Mesendoderm (in vitro differentiated cells): ENCODE data around the gene NCK2.

Experiments used
- DNase-seq: peaks from one replicate; pipeline ENCODE4 v3.0.0; 2013
- H2AK5ac ChIP-seq: 2 replicates; pipeline ENCODE4 v1.6.1; 2013; ENCODE audit warnings: low read length, inconsistent platforms
- H2BK120ac ChIP-seq: 2 replicates; pipeline ENCODE4 v1.6.1; 2013; ENCODE audit warnings: low read depth, mild to moderate bottlenecking, low read length, moderate library complexity, mixed read lengths
- H2BK15ac ChIP-seq: replicated peaks from 2 replicates; pipeline ENCODE4 v1.6.1; 2013; ENCODE audit warnings: low read depth, mild to moderate bottlenecking, moderate library complexity
- H2BK5ac ChIP-seq: 2 replicates; pipeline ENCODE4 v1.6.1; 2013; ENCODE audit warnings: low read length, inconsistent platforms
- H3K18ac ChIP-seq: 2 replicates; pipeline ENCODE4 v1.6.1; 2013; ENCODE audit warnings: mild to moderate bottlenecking, low read length, mixed read lengths
- H3K23ac ChIP-seq: one replicate; pipeline ENCODE4 v1.6.1; 2013; ENCODE audit warnings: low read length
- H3K27ac ChIP-seq: 2 replicates; pipeline ENCODE4 v1.5.1; 2013; ENCODE audit warnings: low read depth, mild to moderate bottlenecking, inconsistent platforms, low read length, moderate library complexity
- H3K27me3 ChIP-seq: 2 replicates; pipeline ENCODE4 v1.6.1; 2013; ENCODE audit warnings: low read length, control low read depth, mild to moderate bottlenecking, inconsistent platforms; ENCODE audit not compliant: insufficient read depth, poor library complexity
- H3K36me3 ChIP-seq: 2 replicates; pipeline ENCODE4 v1.6.1; 2013; ENCODE audit warnings: low read length, inconsistent platforms; ENCODE audit not compliant: control insufficient read depth, insufficient read depth
- H3K4ac ChIP-seq: one replicate; pipeline ENCODE4 v1.6.1; 2013; ENCODE audit warnings: low read depth, mild to moderate bottlenecking, low read length, moderate library complexity
- H3K4me1 ChIP-seq: 2 replicates; pipeline ENCODE4 v1.6.1; 2013; ENCODE audit warnings: low read depth, low read length, inconsistent platforms; ENCODE audit not compliant: control insufficient read depth
- H3K4me2 ChIP-seq: 2 replicates; pipeline ENCODE4 v1.6.1; 2013; ENCODE audit warnings: low read length
- H3K4me3 ChIP-seq: 2 replicates; pipeline ENCODE4 v1.5.1; 2013; ENCODE audit warnings: mild to moderate bottlenecking, low read length
- H3K56ac ChIP-seq: one replicate; pipeline ENCODE4 v1.6.1; 2013; ENCODE audit warnings: low read length
- H3K79me1 ChIP-seq: 2 replicates; pipeline ENCODE4 v1.6.1; 2013; ENCODE audit warnings: low read length, inconsistent platforms
- H3K79me2 ChIP-seq: 2 replicates; pipeline ENCODE4 v1.6.1; 2013; ENCODE audit warnings: mild to moderate bottlenecking, low read length; ENCODE audit not compliant: control insufficient read depth, insufficient read depth
- H3K9ac ChIP-seq: 2 replicates; pipeline ENCODE4 v1.6.1; 2013; ENCODE audit warnings: low read length, inconsistent platforms
- H4K5ac ChIP-seq: one replicate; pipeline ENCODE4 v1.6.1; 2013; ENCODE audit warnings: low read length
- H4K8ac ChIP-seq: one replicate; pipeline ENCODE4 v1.6.1; 2013; ENCODE audit warnings: low read depth, mild to moderate bottlenecking, control low read depth, low read length, moderate library complexity
- WGBS: extraction: QIAGEN DNeasy Blood & Tissue Kit; methylation state at CpG from one replicate; pipeline ENCODE4 v1.1.7; 2013; ENCODE audit warnings: low lambda C conversion rate, missing lambda C conversion rate; ENCODE audit not compliant: insufficient coverage; ENCODE audit errors: extremely low coverage; 5-methylcytosine and 5-hydroxymethylcytosine counted together

NCK2 gene

DNA sequence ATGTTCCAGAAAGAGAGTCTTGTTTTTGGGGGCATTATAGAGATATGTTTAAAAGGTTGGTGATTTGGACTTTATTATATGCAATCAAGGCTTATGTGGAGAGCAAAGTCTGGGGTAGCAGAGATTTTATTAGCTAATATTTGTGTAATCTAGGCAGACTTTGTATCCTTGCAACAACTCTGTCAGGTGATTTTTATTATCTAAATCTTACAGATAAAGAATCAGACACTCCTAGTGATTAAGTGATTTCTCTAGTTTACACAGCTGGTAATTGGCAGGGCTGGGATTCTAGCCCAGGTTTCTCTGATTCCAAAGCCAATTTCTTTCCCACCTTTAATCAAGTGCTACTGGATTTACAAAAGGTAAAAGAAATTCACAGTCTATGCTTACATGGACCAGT, 33.3 kb upstream of the NCK2 start:
- Histone ChIP-seq H3K79me1 (no peaks in the 10 kb centered on the region), H3K4ac (no peak overlapping the region), H3K4me2 (no peak overlapping the region), H2BK15ac (no peak overlapping the region), H4K8ac (no peak overlapping the region), H3K27me3 (no peaks in the 10 kb centered on the region), H3K9ac (no peak overlapping the region), H3K56ac (no peak overlapping the region), H3K4me1 (peaks cover 5% of the 10 kb centered on the region), H3K79me2 (no peaks in the 10 kb centered on the region), H2AK5ac (no peak overlapping the region), H2BK120ac (no peak overlapping the region), H4K5ac (no peak overlapping the region), H3K18ac (no peak overlapping the region), H2BK5ac (no peak overlapping the region), H3K23ac (no peak overlapping the region), H3K4me3 (no peak overlapping the region), H3K36me3 (no peaks in the 10 kb centered on the region), H3K27ac (no peak overlapping the region)
- no peak for DNase-seq

DNA sequence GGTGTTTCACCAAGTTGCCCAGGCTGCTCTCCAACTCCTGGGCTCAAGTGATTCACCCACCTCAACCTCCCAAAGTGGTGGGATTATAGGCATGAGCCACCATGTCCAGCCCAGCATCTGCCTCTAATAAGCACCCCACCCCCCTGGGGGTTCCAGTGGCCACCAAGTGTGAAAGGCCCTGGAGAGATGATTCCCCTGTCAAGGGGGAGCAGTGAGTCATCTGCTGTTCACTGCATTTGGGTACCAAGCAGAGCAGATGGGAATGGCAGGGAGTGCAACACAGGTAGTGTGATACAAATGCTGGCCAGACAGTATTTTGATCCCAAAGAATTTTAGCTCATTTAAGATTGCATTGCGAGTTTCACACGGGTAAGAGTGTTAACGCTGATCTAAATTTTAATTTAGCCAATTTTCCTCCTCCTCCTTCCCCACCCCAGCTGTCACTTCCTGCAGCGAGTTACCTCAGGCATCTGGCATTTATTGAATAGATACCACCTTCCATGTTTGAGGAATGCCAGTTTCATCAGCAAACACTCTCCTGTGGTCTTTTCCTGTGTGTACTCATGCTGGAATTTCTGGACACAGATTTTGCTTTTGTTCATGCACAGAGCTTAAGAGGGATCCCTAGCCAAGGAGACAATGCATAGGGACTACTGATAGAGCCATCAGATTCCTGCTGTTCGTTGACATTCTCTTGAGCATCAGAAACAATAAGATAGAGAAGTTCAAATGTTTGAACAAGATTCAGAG, 32.4 kb upstream of the NCK2 start:
- Histone ChIP-seq H3K79me1 (no peaks in the 10 kb centered on the region), H3K9ac (no peak overlapping the region), H2AK5ac (no peak overlapping the region), H2BK15ac (no peak overlapping the region), H3K79me2 (no peaks in the 10 kb centered on the region), H3K4me3 (no peak overlapping the region), H3K4me2 (no peak overlapping the region), H3K4ac (no peak overlapping the region), H3K4me1 (peaks cover 5% of the 10 kb centered on the region), H3K27ac (no peak overlapping the region), H3K18ac (no peak overlapping the region), H3K27me3 (no peaks in the 10 kb centered on the region), H3K56ac (no peak overlapping the region), H3K23ac (no peak overlapping the region), H2BK120ac (no peak overlapping the region), H4K5ac (no peak overlapping the region), H4K8ac (no peak overlapping the region), H2BK5ac (no peak overlapping the region), H3K36me3 (no peaks in the 10 kb centered on the region)
- WGBS = no CpG with 5 or more reads among the region's 5 CpGs
- peak; percentile 75 for DNase-seq

DNA sequence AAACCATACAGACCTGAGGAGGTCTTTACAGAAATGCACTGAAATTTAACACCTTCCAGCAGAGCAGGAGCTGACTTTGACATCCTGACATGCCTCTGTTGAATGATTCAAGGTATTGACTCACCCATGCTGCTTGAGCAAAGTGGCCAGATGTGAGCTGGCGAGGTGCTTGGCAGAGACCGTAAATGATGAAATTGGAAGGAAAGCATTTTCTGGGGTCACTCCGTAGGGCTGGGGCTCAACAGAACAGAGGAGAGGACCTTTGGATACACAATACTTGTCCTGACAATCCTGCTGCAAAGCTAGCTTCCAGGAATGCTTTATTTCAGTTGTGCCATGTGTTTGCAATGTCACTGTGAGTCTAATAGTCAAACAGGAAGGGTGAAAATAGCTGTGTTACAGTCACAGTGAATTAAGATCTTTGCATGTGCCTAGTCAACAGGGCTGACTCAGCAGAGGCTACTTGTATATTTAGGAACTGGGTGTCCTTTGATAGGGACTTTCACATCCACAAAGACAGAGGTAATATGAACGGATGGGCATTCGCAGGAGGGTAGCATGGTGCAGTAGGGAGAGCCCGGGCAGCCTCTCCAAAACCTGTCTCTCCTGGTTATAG, 31.6 kb upstream of the NCK2 start:
- Histone ChIP-seq H2BK5ac (no peak overlapping the region), H3K79me1 (no peaks in the 10 kb centered on the region), H2AK5ac (no peak overlapping the region), H4K8ac (no peak overlapping the region), H3K4me2 (no peak overlapping the region), H2BK15ac (no peak overlapping the region), H3K18ac (peak overlapping the region; percentile 44), H3K4ac (no peak overlapping the region), H3K4me3 (no peak overlapping the region), H3K4me1 (peaks cover 5% of the 10 kb centered on the region), H3K56ac (no peak overlapping the region), H3K79me2 (no peaks in the 10 kb centered on the region), H4K5ac (no peak overlapping the region), H3K23ac (no peak overlapping the region), H3K27ac (no peak overlapping the region), H3K36me3 (no peaks in the 10 kb centered on the region), H3K9ac (no peak overlapping the region), H3K27me3 (no peaks in the 10 kb centered on the region), H2BK120ac (no peak overlapping the region)
- WGBS = no CpG with 5 or more reads among the region's 6 CpGs
- peak; percentile 74 for DNase-seq

DNA sequence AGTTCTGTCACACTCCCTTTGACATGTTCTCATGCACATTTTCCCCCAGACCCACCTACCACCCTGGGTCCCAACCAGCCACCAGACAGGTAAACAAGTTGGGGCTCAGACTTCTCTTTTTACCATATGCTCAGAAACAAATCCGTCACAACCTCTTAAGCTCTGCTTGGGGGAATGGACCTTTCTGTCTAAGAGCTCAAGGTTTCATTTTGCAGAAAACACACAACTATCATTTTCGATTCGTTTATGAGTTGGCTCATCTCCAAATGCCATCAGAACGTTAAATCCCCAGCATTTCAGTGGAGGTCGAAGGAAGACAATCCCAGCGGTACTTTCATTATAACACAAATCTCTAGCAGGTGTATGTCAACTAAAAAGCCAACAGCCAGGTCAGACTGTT, 30.6 kb upstream of the NCK2 start:
- no peaks in the 10 kb centered on the region for H3K79me1 ChIP-seq
- no peak overlapping the region for H3K4me3 ChIP-seq
- peaks cover 5% of the 10 kb centered on the region for H3K4me1 ChIP-seq
- no peak overlapping the region for H3K27ac ChIP-seq
- no peak overlapping the region for H3K9ac ChIP-seq
- no peak overlapping the region for H2BK15ac ChIP-seq
- H3K4me2 ChIP-seq = no peak overlapping the region
- H3K18ac ChIP-seq = no peak overlapping the region
- no peaks in the 10 kb centered on the region for H3K79me2 ChIP-seq
- no peak overlapping the region for H3K23ac ChIP-seq
- H3K36me3 ChIP-seq = no peaks in the 10 kb centered on the region
- no peak overlapping the region for H2BK120ac ChIP-seq
- H3K4ac ChIP-seq = no peak overlapping the region
- no peak overlapping the region for H2AK5ac ChIP-seq
- no peak overlapping the region for H2BK5ac ChIP-seq
- no peak overlapping the region for H4K8ac ChIP-seq
- no peak overlapping the region for H3K56ac ChIP-seq
- WGBS = no CpG with 5 or more reads among the region's 6 CpGs
- H3K27me3 ChIP-seq = no peaks in the 10 kb centered on the region
- DNase-seq = no peak
- H4K5ac ChIP-seq = no peak overlapping the region

DNA sequence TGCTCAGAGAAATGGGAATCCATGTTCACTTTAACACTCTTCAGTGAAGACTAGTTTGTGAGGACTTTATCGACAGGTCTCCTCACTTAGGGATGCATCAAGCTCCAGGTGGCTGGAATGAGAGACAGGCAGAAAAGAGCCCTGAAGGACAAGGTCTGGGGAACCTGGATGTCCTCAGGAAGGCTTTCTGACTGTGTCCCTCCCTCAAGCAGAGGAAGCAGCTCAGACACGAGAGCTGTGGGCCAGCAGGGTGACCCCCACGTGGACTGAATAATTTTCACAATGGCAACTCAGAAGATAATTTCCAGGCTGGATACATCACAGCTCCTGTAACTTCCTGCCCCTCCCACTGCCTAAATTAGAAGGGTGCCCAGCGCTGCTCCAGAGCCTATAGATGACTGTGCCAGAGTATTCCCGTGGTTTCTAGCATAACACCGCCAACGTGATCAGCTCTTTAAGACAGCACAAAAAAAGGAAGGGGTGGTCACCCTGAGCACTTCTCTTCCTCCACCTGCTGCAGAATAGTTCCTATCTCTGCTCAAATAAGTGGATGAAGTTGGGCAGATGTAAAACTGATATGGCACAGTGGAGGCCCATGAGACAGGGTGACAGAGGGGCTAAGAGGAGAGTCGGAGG, 25.7 kb upstream of the NCK2 start:
- Histone ChIP-seq H3K4ac (no peak overlapping the region), H4K5ac (no peak overlapping the region), H3K79me1 (no peaks in the 10 kb centered on the region), H3K9ac (no peak overlapping the region), H3K18ac (no peak overlapping the region), H3K23ac (no peak overlapping the region), H3K27ac (no peak overlapping the region), H3K56ac (no peak overlapping the region), H2BK120ac (no peak overlapping the region), H3K4me3 (no peak overlapping the region), H3K79me2 (no peaks in the 10 kb centered on the region), H3K36me3 (no peaks in the 10 kb centered on the region), H3K27me3 (no peaks in the 10 kb centered on the region), H2AK5ac (no peak overlapping the region), H3K4me1 (no peaks in the 10 kb centered on the region), H3K4me2 (no peak overlapping the region), H2BK15ac (no peak overlapping the region), H2BK5ac (no peak overlapping the region), H4K8ac (no peak overlapping the region)
- WGBS = no CpG with 5 or more reads among the region's 8 CpGs
- DNase-seq = no peak
